CD14-positive monocyte (primary cell): ENCODE results near the gene SIM1. TPM values are rescaled to one million over a fixed set of nuclear protein-coding genes. Genes with fewer than 3 reads are reported as not detected.

Experiments used
- DNase-seq, 3 donors: peaks; one replicate each; pipeline ENCODE4 v3.0.0-alpha.2; 2011 to 2022
- H2AFZ ChIP-seq: 2 replicates; pipeline ENCODE4 v1.6.0; 2012; ENCODE audit warnings: mild to moderate bottlenecking, low read depth, low read length, inconsistent platforms; ENCODE audit not compliant: insufficient read depth, poor library complexity, severe bottlenecking
- H3K27ac ChIP-seq, 2 donors: 1 replicate in 1 of 2; 2 replicates in 1 of 2; pipeline ENCODE4 v1.5.1; 2012 to 2013; ENCODE audit warnings: low read length in 2 of 2, control low read depth in 1 of 2, inconsistent platforms in 1 of 2, low read depth in 1 of 2, mild to moderate bottlenecking in 1 of 2
- H3K27me3 ChIP-seq, 2 donors: one replicate each; pipeline versions ENCODE4 v1.6.0 to v1.6.1; 2011 to 2013; ENCODE audit warnings: low read length in 2 of 2; ENCODE audit not compliant: control insufficient read depth in 2 of 2, insufficient read depth in 2 of 2
- H3K36me3 ChIP-seq, 2 donors: replicated peaks in 1 of 2; 1 replicate in 1 of 2; 2 replicates in 1 of 2; pipeline versions ENCODE4 v1.5.1 to v1.6.1; 2012 to 2013; ENCODE audit warnings: low read length in 2 of 2, control low read depth in 1 of 2, inconsistent platforms in 1 of 2, mild to moderate bottlenecking in 1 of 2; ENCODE audit not compliant: insufficient read depth in 2 of 2, control insufficient read depth in 1 of 2
- H3K4me1 ChIP-seq, 2 donors: 1 replicate in 1 of 2; 2 replicates in 1 of 2; pipeline versions ENCODE4 v1.5.1 to v1.6.1; 2012 to 2013; ENCODE audit warnings: low read length in 2 of 2, control low read depth in 1 of 2, inconsistent platforms in 1 of 2, mild to moderate bottlenecking in 1 of 2, moderate library complexity in 1 of 2; ENCODE audit not compliant: insufficient read depth in 2 of 2, control insufficient read depth in 1 of 2
- H3K4me2 ChIP-seq: replicated peaks from 2 replicates; pipeline ENCODE3; 2012; ENCODE audit warnings: low read length, moderate library complexity, mild to moderate bottlenecking; ENCODE audit not compliant: poor library complexity, severe bottlenecking; ENCODE audit errors: extremely low read depth
- H3K4me3 ChIP-seq, 3 experiments: fragments of 200-600 bp in 1 of 3; sonication (generic) in 1 of 3; replicated peaks in 1 of 3; 1 replicate in 2 of 3; 2 replicates in 1 of 3; pipeline ENCODE4 v1.5.1; 2011 to 2013; ENCODE audit warnings: low read length in 3 of 3, mild to moderate bottlenecking in 3 of 3, control low read depth in 2 of 3, low read depth in 2 of 3, inconsistent platforms in 1 of 3, moderate library complexity in 1 of 3
- H3K79me2 ChIP-seq: 2 replicates; pipeline ENCODE4 v1.6.0; 2012; ENCODE audit warnings: mild to moderate bottlenecking, control low read depth, inconsistent platforms, low read length, moderate library complexity; ENCODE audit not compliant: insufficient read depth
- H3K9ac ChIP-seq: 2 replicates; pipeline ENCODE4 v1.6.0; 2017; ENCODE audit warnings: low read length, mild to moderate bottlenecking; ENCODE audit not compliant: insufficient read depth, poor library complexity, severe bottlenecking
- H3K9me3 ChIP-seq, 2 donors: replicated peaks in 1 of 2; 1 replicate in 1 of 2; 2 replicates in 1 of 2; pipeline versions ENCODE4 v1.5.1 to v1.6.1; 2012 to 2013; ENCODE audit warnings: low read length in 2 of 2, control low read depth in 1 of 2; ENCODE audit not compliant: control insufficient read depth in 1 of 2, insufficient read depth in 1 of 2
- H4K20me1 ChIP-seq: 2 replicates; pipeline ENCODE4 v1.6.0; 2012; ENCODE audit warnings: mild to moderate bottlenecking, low read length, control low read depth, moderate library complexity; ENCODE audit not compliant: insufficient read depth
- H3K27ac Mint-ChIP-seq, 7 donors: one replicate each; pipeline ENCODE4 v1.8.0; 2020; ENCODE audit warnings: mild to moderate bottlenecking in 7 of 7, mixed read lengths in 7 of 7, moderate library complexity in 6 of 7, inconsistent platforms in 2 of 7
- H3K27me3 Mint-ChIP-seq, 3 donors: one replicate each; pipeline ENCODE4 v1.8.0; 2021 to 2022; ENCODE audit warnings: low read depth in 3 of 3, mild to moderate bottlenecking in 3 of 3, mixed read lengths in 3 of 3, moderate library complexity in 3 of 3, inconsistent platforms in 1 of 3
- H3K36me3 Mint-ChIP-seq, 2 donors: one replicate each; pipeline ENCODE4 v1.8.0; 2020; ENCODE audit warnings: mixed read lengths in 2 of 2, inconsistent platforms in 1 of 2, mild to moderate bottlenecking in 1 of 2
- H3K4me1 Mint-ChIP-seq: one replicate; pipeline ENCODE4 v1.8.0; 2020; ENCODE audit warnings: mild to moderate bottlenecking, mixed read lengths
- H3K4me3 Mint-ChIP-seq, 2 donors: one replicate each; pipeline ENCODE4 v1.8.0; 2020; ENCODE audit warnings: mild to moderate bottlenecking in 2 of 2, mixed read lengths in 2 of 2, moderate library complexity in 1 of 2
- H3K9me3 Mint-ChIP-seq, 7 donors: one replicate each; pipeline ENCODE4 v1.8.0; 2020 to 2022; ENCODE audit warnings: mixed read lengths in 7 of 7, mild to moderate bottlenecking in 6 of 7, moderate library complexity in 6 of 7, inconsistent platforms in 2 of 7
- WGBS: methylation state at CpG from one replicate; pipeline ENCODE4 v1.1.5; 2013; ENCODE audit warnings: missing lambda C conversion rate; ENCODE audit not compliant: insufficient coverage; 5-methylcytosine and 5-hydroxymethylcytosine counted together
- intact Hi-C, 2 donors: fragments of 100-400 bp; cut with micrococcal nuclease; formaldehyde crosslinking; loops; one replicate each; pipeline versions ENCODE4 v1.15.0 to v1.15.1; 2023
- polyA plus RNA-seq, 3 donors: library from polyadenylated mRNA; depleted of rRNA in 1 of 3; unstranded in 2 of 3; stranded (reverse) in 1 of 3; fragments of 300-500 nt in 2 of 3; fragments of >200 nt in 1 of 3; fragmentation: Illumina TruSeq in 2 of 3; gene quantifications; 1 replicate in 2 of 3; 2 replicates in 1 of 3; pipeline ENCODE4 v1.2.3, GENCODE V29; 2012 to 2021
- TF ChIP-seq, protein P1 (sequence below): fragments of 200-600 bp; IDR thresholded peaks from one replicate; pipeline ENCODE4 v1.8.0; 2022; ENCODE audit warnings: antibody characterized with exemption, mild to moderate bottlenecking

SIM1 gene
- polyA plus RNA-seq, 3 donors, result not detected

DNA sequence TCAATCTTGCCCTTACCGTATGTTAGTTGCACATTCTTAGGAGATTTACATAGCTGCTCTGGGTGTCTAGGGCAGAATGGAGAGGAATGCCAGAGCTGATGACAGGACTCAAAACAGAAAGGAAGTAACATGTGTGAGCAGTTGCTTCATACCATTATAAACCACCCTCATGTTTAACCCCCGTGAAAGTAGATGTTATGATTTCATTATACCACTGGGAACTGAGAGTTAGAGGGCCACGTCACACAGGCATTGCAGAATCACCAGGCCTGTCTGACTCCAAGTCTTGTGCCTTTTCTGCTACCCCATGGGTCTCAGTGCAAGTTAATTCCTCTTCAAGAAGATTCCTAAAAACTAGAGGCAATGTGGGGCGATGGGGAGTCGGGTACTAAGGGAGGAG, 23.5 kb upstream of the SIM1 start:
- Mint-ChIP-seq H3K27me3 (peaks cover 5 to 28% (median 16%) of the 10 kb centered on the region in 3 donors), H3K4me1 (peaks cover 2% of the 10 kb centered on the region), H3K27ac (no peak overlapping the region), H3K4me3 (no peak overlapping the region), H3K36me3 (no peaks in the 10 kb centered on the region), H3K9me3 (peaks cover 0 to 5% (median 0%) of the 10 kb centered on the region in 7 donors)
- Histone ChIP-seq H3K27ac (no peak overlapping the region), H3K9ac (no peak overlapping the region), H3K4me1 (no peaks in the 10 kb centered on the region), H4K20me1 (no peaks in the 10 kb centered on the region), H3K4me2 (no peak overlapping the region), H3K36me3 (no peaks in the 10 kb centered on the region), H2AFZ (no peak overlapping the region), H3K79me2 (no peaks in the 10 kb centered on the region), H3K4me3 (no peak overlapping the region), H3K9me3 (no peaks in the 10 kb centered on the region), H3K27me3 (peaks cover 12 to 15% of the 10 kb centered on the region in 2 donors)
- TF ChIP-seq, protein P1, sequence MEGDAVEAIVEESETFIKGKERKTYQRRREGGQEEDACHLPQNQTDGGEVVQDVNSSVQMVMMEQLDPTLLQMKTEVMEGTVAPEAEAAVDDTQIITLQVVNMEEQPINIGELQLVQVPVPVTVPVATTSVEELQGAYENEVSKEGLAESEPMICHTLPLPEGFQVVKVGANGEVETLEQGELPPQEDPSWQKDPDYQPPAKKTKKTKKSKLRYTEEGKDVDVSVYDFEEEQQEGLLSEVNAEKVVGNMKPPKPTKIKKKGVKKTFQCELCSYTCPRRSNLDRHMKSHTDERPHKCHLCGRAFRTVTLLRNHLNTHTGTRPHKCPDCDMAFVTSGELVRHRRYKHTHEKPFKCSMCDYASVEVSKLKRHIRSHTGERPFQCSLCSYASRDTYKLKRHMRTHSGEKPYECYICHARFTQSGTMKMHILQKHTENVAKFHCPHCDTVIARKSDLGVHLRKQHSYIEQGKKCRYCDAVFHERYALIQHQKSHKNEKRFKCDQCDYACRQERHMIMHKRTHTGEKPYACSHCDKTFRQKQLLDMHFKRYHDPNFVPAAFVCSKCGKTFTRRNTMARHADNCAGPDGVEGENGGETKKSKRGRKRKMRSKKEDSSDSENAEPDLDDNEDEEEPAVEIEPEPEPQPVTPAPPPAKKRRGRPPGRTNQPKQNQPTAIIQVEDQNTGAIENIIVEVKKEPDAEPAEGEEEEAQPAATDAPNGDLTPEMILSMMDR, result no peak
- intact Hi-C loops, result no loop called here
- DNase-seq, result no peak
- WGBS, result 75% methylated on average over 1 of the region's 5 CpGs

DNA sequence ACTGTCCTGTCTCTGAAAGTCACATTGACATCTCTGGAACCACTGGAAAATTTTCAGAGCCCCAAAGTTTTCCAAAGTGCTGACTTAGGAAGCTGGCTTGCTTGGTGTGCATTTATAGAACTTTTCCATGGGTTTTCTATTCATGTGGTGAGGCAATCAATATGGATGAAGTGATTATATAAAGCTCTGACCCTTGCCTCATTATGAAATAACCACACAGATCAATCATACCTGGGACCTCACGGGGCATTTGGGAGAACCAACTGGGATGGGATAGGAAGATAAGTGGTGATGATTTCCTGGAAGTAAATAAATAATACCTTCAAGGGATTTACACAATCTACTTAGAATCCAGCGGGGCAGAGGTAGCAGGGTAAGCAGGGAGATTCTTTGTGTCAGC, 22.9 kb upstream of the SIM1 start:
- Mint-ChIP-seq H3K27me3 (peaks cover 10 to 31% (median 14%) of the 10 kb centered on the region in 3 donors), H3K4me3 (no peak overlapping the region), H3K36me3 (no peaks in the 10 kb centered on the region), H3K27ac (no peak overlapping the region), H3K4me1 (peaks cover 2% of the 10 kb centered on the region), H3K9me3 (peaks cover 0 to 5% (median 0%) of the 10 kb centered on the region in 7 donors)
- no CpG with 5 or more reads among the region's 2 CpGs for WGBS
- Histone ChIP-seq H3K9ac (no peak overlapping the region), H4K20me1 (no peaks in the 10 kb centered on the region), H3K9me3 (no peaks in the 10 kb centered on the region), H2AFZ (no peak overlapping the region), H3K27ac (no peak overlapping the region), H3K79me2 (no peaks in the 10 kb centered on the region), H3K4me3 (no peak overlapping the region), H3K27me3 (peaks cover 9 to 13% of the 10 kb centered on the region in 2 donors), H3K4me2 (no peak overlapping the region), H3K4me1 (no peaks in the 10 kb centered on the region), H3K36me3 (no peaks in the 10 kb centered on the region)
- no peak for DNase-seq
- intact Hi-C loops, result no loop called here
- TF ChIP-seq, protein P1, result no peak
